WERI-Rb-1 (cell line): ENCODE data around the gene HTT.

Experiments
- DNase-seq: peaks from one replicate; pipeline ENCODE4 v3.0.0-alpha.2; 2020
- H3K27ac ChIP-seq: fragments of 250-450 bp; sonication (Bioruptor Pico); 2 replicates; pipeline ENCODE4 v1.5.1; 2020; ENCODE audit warnings: mild to moderate bottlenecking, moderate library complexity
- H3K27me3 ChIP-seq: fragments of 250-450 bp; sonication (Bioruptor Pico); 2 replicates; pipeline ENCODE4 v1.5.1; 2021; ENCODE audit warnings: mild to moderate bottlenecking, low read depth, moderate library complexity; ENCODE audit not compliant: insufficient read depth, severe bottlenecking
- H3K36me3 ChIP-seq: fragments of 250-450 bp; sonication (Bioruptor Pico); 2 replicates; pipeline ENCODE4 v1.5.1; 2020; ENCODE audit warnings: mild to moderate bottlenecking, moderate library complexity
- H3K4me3 ChIP-seq: 2 replicates; pipeline ENCODE4 v1.5.1; 2011; ENCODE audit warnings: low read depth, mild to moderate bottlenecking, control low read depth, low read length
- H3K9me3 ChIP-seq: fragments of 250-450 bp; sonication (Bioruptor Pico); 2 replicates; pipeline ENCODE4 v1.5.1; 2021; ENCODE audit warnings: mild to moderate bottlenecking, moderate library complexity; ENCODE audit not compliant: severe bottlenecking
- CTCF ChIP-seq: IDR thresholded peaks from 2 replicates; pipeline ENCODE4 v1.5.1; 2011; ENCODE audit warnings: low read depth, mild to moderate bottlenecking, control low read depth, inconsistent platforms, low read length

HTT gene

GRCh38 chr4:3054169-3054759 is 20.2 kb upstream of the HTT start:
- peaks cover 25% of the 10 kb centered on the region for H3K9me3 ChIP-seq
- no peak for DNase-seq
- TF ChIP-seq CTCF: no peak

GRCh38 chr4:3059943-3060342 is 14.5 kb upstream of the HTT start:
- H3K4me3 ChIP-seq: no peak overlapping the region
- H3K9me3 ChIP-seq: peaks cover 8% of the 10 kb centered on the region
- DNase-seq: no peak
- no peaks in the 10 kb centered on the region for H3K27me3 ChIP-seq
- H3K36me3 ChIP-seq: no peaks in the 10 kb centered on the region
- no peak for TF ChIP-seq CTCF
- no peak overlapping the region for H3K27ac ChIP-seq

More at GRCh38 chr4:3054169-3054759, 20.2 kb upstream of the HTT start:
- H3K36me3 ChIP-seq: no peaks in the 10 kb centered on the region
- no peaks in the 10 kb centered on the region for H3K27me3 ChIP-seq
- H3K27ac ChIP-seq: no peak overlapping the region
- H3K4me3 ChIP-seq: no peak overlapping the region

GRCh38 chr4:3060946-3061345 is 13.5 kb upstream of the HTT start:
- H3K9me3 ChIP-seq: peaks cover 12% of the 10 kb centered on the region
- no peak overlapping the region for H3K4me3 ChIP-seq
- no peaks in the 10 kb centered on the region for H3K27me3 ChIP-seq
- no peak for TF ChIP-seq CTCF
- DNase-seq: no peak
- no peak overlapping the region for H3K27ac ChIP-seq
- no peaks in the 10 kb centered on the region for H3K36me3 ChIP-seq

- Histone ChIP-seq H3K36me3 (no peaks in the 10 kb centered on the region), H3K9me3 (peaks cover 15% of the 10 kb centered on the region), H3K27me3 (no peaks in the 10 kb centered on the region), H3K4me3 (no peak overlapping the region), H3K27ac (no peak overlapping the region)
- DNase-seq: no peak
- TF ChIP-seq CTCF: no peak
These were observed 12.0 kb upstream of the HTT start for GRCh38 chr4:3062471-3062870.

GRCh38 chr4:3065551-3065950 is 8.9 kb upstream of the HTT start:
- Histone ChIP-seq H3K27ac (no peak overlapping the region), H3K4me3 (no peak overlapping the region), H3K9me3 (peaks cover 15% of the 10 kb centered on the region), H3K27me3 (no peaks in the 10 kb centered on the region), H3K36me3 (no peaks in the 10 kb centered on the region)
- DNase-seq: no peak
- no peak for TF ChIP-seq CTCF

GRCh38 chr4:3066836-3067400 is 7.6 kb upstream of the HTT start:
- no peak for TF ChIP-seq CTCF
- no peak overlapping the region for H3K4me3 ChIP-seq
- peaks cover 15% of the 10 kb centered on the region for H3K9me3 ChIP-seq
- H3K27ac ChIP-seq: peak overlapping the region; percentile 55
- no peaks in the 10 kb centered on the region for H3K36me3 ChIP-seq
- no peak for DNase-seq
- H3K27me3 ChIP-seq: no peaks in the 10 kb centered on the region
